ENCODE data around the gene NSD2. TPM values are rescaled to one million over a fixed set of nuclear protein-coding genes. Genes with fewer than 3 reads are reported as not detected.

The NSD2 gene
- polyA plus RNA-seq, 1 donor from 2014 or later = 51.6 TPM

DNA sequence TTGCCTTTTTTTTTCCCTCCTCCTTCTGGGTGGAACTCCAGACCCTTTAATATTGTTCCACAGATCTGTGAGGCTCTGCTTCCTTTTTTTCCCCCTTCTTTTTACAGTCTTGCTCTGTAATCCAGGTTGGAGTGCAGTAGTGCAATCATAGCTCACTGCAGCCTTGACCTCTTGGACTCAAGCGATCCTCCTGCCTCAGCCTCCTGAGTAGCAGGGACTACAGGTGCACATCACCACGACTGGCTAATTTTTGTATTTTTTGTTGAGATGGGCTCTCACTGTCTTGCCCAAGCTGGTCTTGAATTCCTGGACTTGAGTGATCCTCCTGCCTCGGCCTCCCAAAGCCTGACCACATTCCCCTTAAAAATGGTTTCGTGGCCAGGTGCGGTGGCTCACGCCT lies 26.8 kb downstream of the NSD2 start:
- H3K27ac ChIP-seq (ENCODE audit: low read length) = no peak overlapping the region
- no peak overlapping the region for H2AFZ ChIP-seq (ENCODE audit: low read depth, low read length)
- H3K4me2 ChIP-seq (ENCODE audit: low read length) = no peak overlapping the region
- H3K9me3 ChIP-seq (ENCODE audit: low read length) = no peaks in the 10 kb centered on the region
- H3F3A ChIP-seq (ENCODE audit: insufficient read depth, low read length, poor library complexity, severe bottlenecking) = no peaks in the 10 kb centered on the region
- TF ChIP-seq EZH2 (IDR thresholded peaks at IDR 0.05; ENCODE audit: borderline replicate concordance, insufficient read depth, low read length, poor library complexity, severe bottlenecking) = no peak
- TF ChIP-seq MXI1 (conservative IDR thresholded peaks at IDR 0.05; ENCODE audit: poor library complexity, severe bottlenecking) = no peak
- TF ChIP-seq, protein P1, sequence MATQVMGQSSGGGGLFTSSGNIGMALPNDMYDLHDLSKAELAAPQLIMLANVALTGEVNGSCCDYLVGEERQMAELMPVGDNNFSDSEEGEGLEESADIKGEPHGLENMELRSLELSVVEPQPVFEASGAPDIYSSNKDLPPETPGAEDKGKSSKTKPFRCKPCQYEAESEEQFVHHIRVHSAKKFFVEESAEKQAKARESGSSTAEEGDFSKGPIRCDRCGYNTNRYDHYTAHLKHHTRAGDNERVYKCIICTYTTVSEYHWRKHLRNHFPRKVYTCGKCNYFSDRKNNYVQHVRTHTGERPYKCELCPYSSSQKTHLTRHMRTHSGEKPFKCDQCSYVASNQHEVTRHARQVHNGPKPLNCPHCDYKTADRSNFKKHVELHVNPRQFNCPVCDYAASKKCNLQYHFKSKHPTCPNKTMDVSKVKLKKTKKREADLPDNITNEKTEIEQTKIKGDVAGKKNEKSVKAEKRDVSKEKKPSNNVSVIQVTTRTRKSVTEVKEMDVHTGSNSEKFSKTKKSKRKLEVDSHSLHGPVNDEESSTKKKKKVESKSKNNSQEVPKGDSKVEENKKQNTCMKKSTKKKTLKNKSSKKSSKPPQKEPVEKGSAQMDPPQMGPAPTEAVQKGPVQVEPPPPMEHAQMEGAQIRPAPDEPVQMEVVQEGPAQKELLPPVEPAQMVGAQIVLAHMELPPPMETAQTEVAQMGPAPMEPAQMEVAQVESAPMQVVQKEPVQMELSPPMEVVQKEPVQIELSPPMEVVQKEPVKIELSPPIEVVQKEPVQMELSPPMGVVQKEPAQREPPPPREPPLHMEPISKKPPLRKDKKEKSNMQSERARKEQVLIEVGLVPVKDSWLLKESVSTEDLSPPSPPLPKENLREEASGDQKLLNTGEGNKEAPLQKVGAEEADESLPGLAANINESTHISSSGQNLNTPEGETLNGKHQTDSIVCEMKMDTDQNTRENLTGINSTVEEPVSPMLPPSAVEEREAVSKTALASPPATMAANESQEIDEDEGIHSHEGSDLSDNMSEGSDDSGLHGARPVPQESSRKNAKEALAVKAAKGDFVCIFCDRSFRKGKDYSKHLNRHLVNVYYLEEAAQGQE (IDR thresholded peaks at IDR 0.05; ENCODE audit: borderline replicate concordance) = no peak
- TF ChIP-seq, protein P2, sequence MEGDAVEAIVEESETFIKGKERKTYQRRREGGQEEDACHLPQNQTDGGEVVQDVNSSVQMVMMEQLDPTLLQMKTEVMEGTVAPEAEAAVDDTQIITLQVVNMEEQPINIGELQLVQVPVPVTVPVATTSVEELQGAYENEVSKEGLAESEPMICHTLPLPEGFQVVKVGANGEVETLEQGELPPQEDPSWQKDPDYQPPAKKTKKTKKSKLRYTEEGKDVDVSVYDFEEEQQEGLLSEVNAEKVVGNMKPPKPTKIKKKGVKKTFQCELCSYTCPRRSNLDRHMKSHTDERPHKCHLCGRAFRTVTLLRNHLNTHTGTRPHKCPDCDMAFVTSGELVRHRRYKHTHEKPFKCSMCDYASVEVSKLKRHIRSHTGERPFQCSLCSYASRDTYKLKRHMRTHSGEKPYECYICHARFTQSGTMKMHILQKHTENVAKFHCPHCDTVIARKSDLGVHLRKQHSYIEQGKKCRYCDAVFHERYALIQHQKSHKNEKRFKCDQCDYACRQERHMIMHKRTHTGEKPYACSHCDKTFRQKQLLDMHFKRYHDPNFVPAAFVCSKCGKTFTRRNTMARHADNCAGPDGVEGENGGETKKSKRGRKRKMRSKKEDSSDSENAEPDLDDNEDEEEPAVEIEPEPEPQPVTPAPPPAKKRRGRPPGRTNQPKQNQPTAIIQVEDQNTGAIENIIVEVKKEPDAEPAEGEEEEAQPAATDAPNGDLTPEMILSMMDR (IDR thresholded peaks at IDR 0.05; ENCODE audit: poor library complexity, severe bottlenecking) = no peak
- no peak for TF ChIP-seq EP300 (conservative IDR thresholded peaks at IDR 0.05; ENCODE audit: poor library complexity, severe bottlenecking)
- no peak for TF ChIP-seq SMC3 (conservative IDR thresholded peaks at IDR 0.05; ENCODE audit: poor library complexity)
- TF ChIP-seq POLR2AphosphoS5 (IDR thresholded peaks at IDR 0.05) = no peak
- no peak for TF ChIP-seq TAF1 (IDR thresholded peaks at IDR 0.05; ENCODE audit: low read depth)
- no peak for TF ChIP-seq RAD21 (conservative IDR thresholded peaks at IDR 0.05)
- H3K4me3 ChIP-seq (ENCODE audit: low read length) = no peak overlapping the region
- H3K9me2 ChIP-seq (ENCODE audit: insufficient read depth, low read length) = no peaks in the 10 kb centered on the region
- peaks cover 75% of the 10 kb centered on the region for H3K79me2 ChIP-seq (replicated peaks; ENCODE audit: insufficient read depth, low read length)
- H3K27me3 ChIP-seq (ENCODE audit: insufficient read depth, low read depth, low read length) = no peaks in the 10 kb centered on the region
- no peak overlapping the region for H3K9ac ChIP-seq (ENCODE audit: low read length)
- peaks cover 3% of the 10 kb centered on the region for H3K36me3 ChIP-seq (ENCODE audit: insufficient read depth, low read length)
- H4K20me1 ChIP-seq (ENCODE audit: insufficient read depth) = peaks cover 8% of the 10 kb centered on the region

DNA sequence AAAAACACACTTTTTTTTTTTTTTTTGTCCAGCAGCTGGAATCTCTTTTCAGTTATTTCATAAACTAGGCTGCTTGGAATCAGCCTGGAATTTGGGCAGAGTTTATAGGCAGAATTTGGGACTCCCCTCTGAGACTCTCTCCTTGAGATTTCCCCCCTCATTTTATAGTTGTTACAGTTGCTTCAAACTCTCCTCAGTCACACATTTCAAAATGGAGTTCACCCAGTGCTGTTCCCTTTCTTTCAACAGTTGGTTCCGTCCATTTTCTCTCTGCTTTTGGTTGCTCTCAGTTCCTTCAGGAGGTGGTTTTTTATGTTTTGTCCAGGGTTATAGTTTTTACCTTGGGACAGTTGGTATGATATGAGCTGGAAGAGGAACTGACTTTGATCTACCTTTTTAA lies 27.5 kb downstream of the NSD2 start:
- Histone ChIP-seq H3K9me3 (ENCODE audit: low read length) (no peaks in the 10 kb centered on the region), H3K4me2 (ENCODE audit: low read length) (no peak overlapping the region), H3K9me2 (ENCODE audit: insufficient read depth, low read length) (no peaks in the 10 kb centered on the region), H3K27ac (ENCODE audit: low read length) (no peak overlapping the region), H3F3A (ENCODE audit: insufficient read depth, low read length, poor library complexity, severe bottlenecking) (no peaks in the 10 kb centered on the region), H3K9ac (ENCODE audit: low read length) (no peak overlapping the region), H2AFZ (ENCODE audit: low read depth, low read length) (no peak overlapping the region), H4K20me1 (ENCODE audit: insufficient read depth) (peaks cover 8% of the 10 kb centered on the region), H3K36me3 (ENCODE audit: insufficient read depth, low read length) (peaks cover 3% of the 10 kb centered on the region), H3K4me3 (ENCODE audit: low read length) (no peak overlapping the region), H3K79me2 (replicated peaks; ENCODE audit: insufficient read depth, low read length) (peaks cover 74% of the 10 kb centered on the region), H3K27me3 (ENCODE audit: insufficient read depth, low read depth, low read length) (no peaks in the 10 kb centered on the region)
- no peak for TF ChIP-seq SMC3 (conservative IDR thresholded peaks at IDR 0.05; ENCODE audit: poor library complexity)
- TF ChIP-seq EZH2 (IDR thresholded peaks at IDR 0.05; ENCODE audit: borderline replicate concordance, insufficient read depth, low read length, poor library complexity, severe bottlenecking) = no peak
- TF ChIP-seq, protein P2 (IDR thresholded peaks at IDR 0.05; ENCODE audit: poor library complexity, severe bottlenecking) = no peak
- TF ChIP-seq MXI1 (conservative IDR thresholded peaks at IDR 0.05; ENCODE audit: poor library complexity, severe bottlenecking) = no peak
- no peak for TF ChIP-seq EP300 (conservative IDR thresholded peaks at IDR 0.05; ENCODE audit: poor library complexity, severe bottlenecking)
- TF ChIP-seq TAF1 (IDR thresholded peaks at IDR 0.05; ENCODE audit: low read depth) = no peak
- TF ChIP-seq RAD21 (conservative IDR thresholded peaks at IDR 0.05) = no peak
- no peak for TF ChIP-seq POLR2AphosphoS5 (IDR thresholded peaks at IDR 0.05)
- TF ChIP-seq, protein P1 (IDR thresholded peaks at IDR 0.05; ENCODE audit: borderline replicate concordance) = no peak
